ENCODE results near the gene HLA-DRB5.

GRCh38 chr6:32472781-32473375, 57.2 kb downstream of the HLA-DRB5 start:
- TF ChIP-seq CTCF (IDR thresholded peaks at IDR 0.05; ENCODE audit: low read depth, low read length) (no peak), POLR2A (IDR thresholded peaks at IDR 0.05; ENCODE audit: extremely low read depth, insufficient read length) (no peak)
